KMS-11 (cell line): ENCODE results near the gene UNC93A.

ENCODE experiments used
- H2AFZ ChIP-seq: fragments of 200-600 bp; sonication (generic); 2 replicates; pipeline ENCODE4 v1.6.1; 2016; ENCODE audit warnings: antibody characterized with exemption, mixed run types, low read depth
- H3K27ac ChIP-seq: fragments of 200-600 bp; sonication (generic); 2 replicates; pipeline ENCODE4 v1.6.1; 2016; ENCODE audit warnings: mild to moderate bottlenecking, mixed run types
- H3K27me3 ChIP-seq: fragments of 200-600 bp; sonication (generic); 2 replicates; pipeline ENCODE4 v1.6.1; 2017; ENCODE audit warnings: mild to moderate bottlenecking, low read depth, mixed run types, moderate library complexity; ENCODE audit not compliant: insufficient read depth
- H3K36me3 ChIP-seq: fragments of 200-600 bp; sonication (generic); 2 replicates; pipeline ENCODE4 v1.6.1; 2017; ENCODE audit warnings: mild to moderate bottlenecking, mixed run types; ENCODE audit not compliant: insufficient read depth
- H3K4me1 ChIP-seq: fragments of 200-600 bp; sonication (generic); 2 replicates; pipeline ENCODE4 v1.6.1; 2016; ENCODE audit warnings: mild to moderate bottlenecking, low read depth, mixed run types; ENCODE audit not compliant: poor library complexity, severe bottlenecking
- H3K4me2 ChIP-seq: fragments of 200-600 bp; sonication (generic); 2 replicates; pipeline ENCODE4 v1.7.0; 2016; ENCODE audit warnings: mild to moderate bottlenecking, mixed run types
- H3K4me3 ChIP-seq: fragments of 200-600 bp; sonication (generic); IDR thresholded peaks from 2 replicates; pipeline ENCODE4 v1.6.1; 2017; ENCODE audit warnings: low read depth, low read length, mixed read lengths; ENCODE audit not compliant: insufficient read depth
- H3K79me2 ChIP-seq: fragments of 200-600 bp; sonication (generic); 2 replicates; pipeline ENCODE4 v1.6.1; 2016; ENCODE audit warnings: low read depth, mixed run types; ENCODE audit not compliant: insufficient read depth
- H3K9ac ChIP-seq: fragments of 200-600 bp; sonication (generic); 2 replicates; pipeline ENCODE4 v1.6.1; 2016; ENCODE audit warnings: mild to moderate bottlenecking, mixed run types
- H4K20me1 ChIP-seq: fragments of 200-600 bp; sonication (generic); 2 replicates; pipeline ENCODE4 v1.6.1; 2016; ENCODE audit warnings: mild to moderate bottlenecking, mixed run types; ENCODE audit not compliant: insufficient read depth
- CTCF ChIP-seq: fragments of 200-600 bp; sonication (generic); conservative IDR thresholded peaks from 2 replicates; pipeline ENCODE4 v1.6.1; 2017; ENCODE audit warnings: low read depth, mild to moderate bottlenecking, antibody characterized with exemption, low read length, moderate library complexity, mixed read lengths

Gene UNC93A

GRCh38 chr6:167294241-167294640 is 3.1 kb downstream of the UNC93A start:
- no peak overlapping the region for H3K4me2 ChIP-seq
- no peak overlapping the region for H2AFZ ChIP-seq
- H3K27ac ChIP-seq, result no peak overlapping the region
- no peak overlapping the region for H3K9ac ChIP-seq
- H3K79me2 ChIP-seq, result no peaks in the 10 kb centered on the region
- H4K20me1 ChIP-seq, result no peaks in the 10 kb centered on the region
- H3K36me3 ChIP-seq, result no peaks in the 10 kb centered on the region
- peaks cover 4% of the 10 kb centered on the region for H3K4me1 ChIP-seq
- no peak for TF ChIP-seq CTCF
- H3K27me3 ChIP-seq, result no peaks in the 10 kb centered on the region
- H3K4me3 ChIP-seq, result no peak overlapping the region

- Histone ChIP-seq H3K27me3 (no peaks in the 10 kb centered on the region), H3K4me1 (peaks cover 4% of the 10 kb centered on the region), H4K20me1 (no peaks in the 10 kb centered on the region), H3K36me3 (no peaks in the 10 kb centered on the region), H2AFZ (no peak overlapping the region), H3K9ac (no peak overlapping the region), H3K79me2 (no peaks in the 10 kb centered on the region), H3K27ac (no peak overlapping the region), H3K4me3 (no peak overlapping the region), H3K4me2 (no peak overlapping the region)
- no peak for TF ChIP-seq CTCF
Measured at GRCh38 chr6:167294651-167295494, 3.8 kb downstream of the UNC93A start.

- no peak for TF ChIP-seq CTCF
- no peak overlapping the region for H3K4me2 ChIP-seq
- no peak overlapping the region for H3K9ac ChIP-seq
- no peaks in the 10 kb centered on the region for H3K79me2 ChIP-seq
- H3K4me3 ChIP-seq, result no peak overlapping the region
- H3K27ac ChIP-seq, result no peak overlapping the region
- no peaks in the 10 kb centered on the region for H4K20me1 ChIP-seq
- H3K4me1 ChIP-seq, result peaks cover 4% of the 10 kb centered on the region
- no peaks in the 10 kb centered on the region for H3K27me3 ChIP-seq
- no peak overlapping the region for H2AFZ ChIP-seq
- no peaks in the 10 kb centered on the region for H3K36me3 ChIP-seq
Measured at GRCh38 chr6:167295495-167296292, 4.6 kb downstream of the UNC93A start.

GRCh38 chr6:167296293-167296690 is 5.2 kb downstream of the UNC93A start:
- no peak overlapping the region for H2AFZ ChIP-seq
- H3K79me2 ChIP-seq, result no peaks in the 10 kb centered on the region
- no peaks in the 10 kb centered on the region for H4K20me1 ChIP-seq
- H3K27me3 ChIP-seq, result no peaks in the 10 kb centered on the region
- H3K4me2 ChIP-seq, result no peak overlapping the region
- H3K4me3 ChIP-seq, result no peak overlapping the region
- H3K9ac ChIP-seq, result no peak overlapping the region
- H3K36me3 ChIP-seq, result no peaks in the 10 kb centered on the region
- H3K27ac ChIP-seq, result no peak overlapping the region
- TF ChIP-seq CTCF, result no peak
- H3K4me1 ChIP-seq, result peaks cover 4% of the 10 kb centered on the region
